SK-N-SH (cell line): ENCODE measurements around the gene WDR64. TPM values are rescaled to one million over a fixed set of nuclear protein-coding genes. Genes with fewer than 3 reads are reported as not detected.

Experiments
- CTCF ChIA-PET: fragments of 300-600, 350-600 bp; formaldehyde crosslinking; extraction: SDS; loops from one replicate; lab custom pipeline; 2021; lab: Yijun Ruan, JAX
- POLR2A ChIA-PET: fragments of 350-600 bp; sonication (Branson Sonifier 250); formaldehyde crosslinking; extraction: SDS; loops from one replicate; lab custom pipeline; 2020; ENCODE audit warnings: antibody characterized with exemption, inconsistent platforms; lab: Yijun Ruan, JAX
- DNase-seq: peaks from one replicate; pipeline ENCODE4 v3.0.0; 2012
- H2AFZ ChIP-seq: fragments of 200-600 bp; sonication (generic); 2 replicates; pipeline ENCODE4 v1.8.1; 2016; ENCODE audit warnings: antibody characterized with exemption, mild to moderate bottlenecking, low read depth
- H3F3A ChIP-seq: fragments of 200-600 bp; sonication (generic); replicated peaks from 2 replicates; pipeline ENCODE3; 2016; ENCODE audit warnings: antibody characterized with exemption, mild to moderate bottlenecking; ENCODE audit not compliant: insufficient read depth
- H3K27ac ChIP-seq, 2 experiments: fragments of 200-500 bp in 1 of 2; fragments of 200-600 bp in 1 of 2; sonication (Bioruptor generic) in 1 of 2; sonication (generic), shearing (Covaris generic) in 1 of 2; 2 replicates each; pipeline versions ENCODE4 v1.5.1 to v1.6.1; 2014 to 2016; ENCODE audit warnings: low read depth in 2 of 2, inconsistent platforms in 1 of 2, low read length in 1 of 2, mild to moderate bottlenecking in 1 of 2, mixed read lengths in 1 of 2
- H3K27me3 ChIP-seq: fragments of 200-600 bp; sonication (generic), shearing (Covaris generic); 2 replicates; pipeline ENCODE4 v1.6.1; 2016; ENCODE audit warnings: mixed run types; ENCODE audit not compliant: insufficient read depth
- H3K36me3 ChIP-seq, 2 experiments: fragments of 200-500 bp in 1 of 2; fragments of 200-600 bp in 1 of 2; sonication (Bioruptor generic) in 1 of 2; sonication (generic) in 1 of 2; replicated peaks in 1 of 2; 2 replicates each; pipeline versions ENCODE3 to v1.5.1; 2014 to 2016; ENCODE audit warnings: low read length in 1 of 2, mild to moderate bottlenecking in 1 of 2; ENCODE audit not compliant: insufficient read depth in 2 of 2, control insufficient read depth in 1 of 2
- H3K4me1 ChIP-seq, 2 experiments: fragments of 200-500 bp in 1 of 2; fragments of 200-600 bp in 1 of 2; sonication (Bioruptor generic) in 1 of 2; sonication (generic), shearing (Covaris generic) in 1 of 2; 2 replicates each; pipeline versions ENCODE4 v1.5.1 to v1.6.1; 2014 to 2016; ENCODE audit warnings: low read depth in 1 of 2, low read length in 1 of 2, mixed run types in 1 of 2; ENCODE audit not compliant: insufficient read depth in 2 of 2, control insufficient read depth in 1 of 2
- H3K4me2 ChIP-seq: fragments of 200-600 bp; sonication (generic), shearing (Covaris generic); 2 replicates; pipeline ENCODE4 v1.6.1; 2017; ENCODE audit warnings: mixed run types
- H3K4me3 ChIP-seq, 2 experiments: fragments of 200-500 bp in 1 of 2; fragments of 200-600 bp in 1 of 2; sonication (Bioruptor generic) in 1 of 2; sonication (generic), shearing (Covaris generic) in 1 of 2; 2 replicates each; pipeline versions ENCODE4 v1.5.1 to v1.8.1; 2014 to 2016; ENCODE audit warnings: low read depth in 2 of 2, inconsistent platforms in 1 of 2, low read length in 1 of 2, mild to moderate bottlenecking in 1 of 2, mixed read lengths in 1 of 2, moderate library complexity in 1 of 2
- H3K79me2 ChIP-seq: fragments of 200-600 bp; sonication (generic); 2 replicates; pipeline ENCODE4 v1.8.1; 2017; ENCODE audit warnings: mild to moderate bottlenecking; ENCODE audit not compliant: insufficient read depth
- H3K9ac ChIP-seq: fragments of 200-600 bp; sonication (generic); 2 replicates; pipeline ENCODE4 v1.6.1; 2017; ENCODE audit warnings: mixed run types
- H3K9me2 ChIP-seq: fragments of 200-600 bp; sonication (generic); 2 replicates; pipeline ENCODE4 v1.6.1; 2017; ENCODE audit warnings: mixed run types
- H3K9me3 ChIP-seq: fragments of 200-600 bp; sonication (generic); 2 replicates; pipeline ENCODE4 v1.6.1; 2017; ENCODE audit warnings: mixed run types, mild to moderate bottlenecking, moderate library complexity
- H4K20me1 ChIP-seq: fragments of 200-600 bp; sonication (generic); 2 replicates; pipeline ENCODE4 v1.6.1; 2017; ENCODE audit warnings: mild to moderate bottlenecking, mixed run types; ENCODE audit not compliant: insufficient read depth
- ELF1 ChIP-seq: IDR thresholded peaks from 2 replicates; pipeline ENCODE4 v1.4.0; 2012
- EP300 ChIP-seq, 2 experiments: IDR thresholded peaks; 2 replicates each; pipeline versions ENCODE4 v1.4.0 to v1.6.1; 2012; ENCODE audit warnings: borderline replicate concordance in 1 of 2, low read depth in 1 of 2, low read length in 1 of 2
- EZH2phosphoT487 ChIP-seq: fragments of 200-600 bp; sonication (generic); IDR thresholded peaks from 2 replicates; pipeline ENCODE4 v1.6.1; 2017; ENCODE audit warnings: low read depth, mixed run types, mild to moderate bottlenecking, antibody characterized with exemption, moderate library complexity, borderline replicate concordance
- FOXJ3 ChIP-seq: sonication (generic); formaldehyde crosslinking; IDR thresholded peaks from 2 replicates; pipeline ENCODE4 v1.5.1; 2020; ENCODE audit warnings: mild to moderate bottlenecking, missing genetic modification reagents
- FOXM1 ChIP-seq: IDR thresholded peaks from 2 replicates; pipeline ENCODE4 v1.4.0; 2012; ENCODE audit warnings: low read depth, mild to moderate bottlenecking
- GATA2 ChIP-seq: sonication (generic); formaldehyde crosslinking; IDR thresholded peaks from 2 replicates; pipeline ENCODE4 v1.5.0; 2020; ENCODE audit warnings: mild to moderate bottlenecking, missing genetic modification reagents
- JUND ChIP-seq: IDR thresholded peaks from 2 replicates; pipeline ENCODE4 v1.4.0; 2012
- MEF2A ChIP-seq: IDR thresholded peaks from 2 replicates; pipeline ENCODE4 v1.4.0; 2012; ENCODE audit warnings: low read depth, borderline replicate concordance
- NRF1 ChIP-seq: IDR thresholded peaks from 2 replicates; pipeline ENCODE4 v1.6.1; 2012; ENCODE audit warnings: low read depth, mild to moderate bottlenecking, low read length
- RAD21 ChIP-seq: IDR thresholded peaks from 2 replicates; pipeline ENCODE4 v1.6.1; 2012; ENCODE audit warnings: mild to moderate bottlenecking, low read length
- RCOR1 ChIP-seq: fragments of 150-350 bp; IDR thresholded peaks from 2 replicates; pipeline ENCODE4 v1.6.1; 2017; ENCODE audit warnings: antibody characterized with exemption, low read length
- SIN3A ChIP-seq: IDR thresholded peaks from 2 replicates; pipeline ENCODE4 v1.6.1; 2012; ENCODE audit warnings: low read depth, mild to moderate bottlenecking, low read length, moderate library complexity, borderline replicate concordance
- WGBS: methylation state at CpG from one replicate; pipeline ENCODE4 v1.1.6; 2017; ENCODE audit warnings: low lambda C conversion rate; 5-methylcytosine and 5-hydroxymethylcytosine counted together
- polyA plus RNA-seq, 3 experiments: library from polyadenylated mRNA; depleted of rRNA; stranded (reverse); fragments of >200 nt; gene quantifications; 2 replicates each; pipeline ENCODE4 v1.2.3, GENCODE V29; 2012
- TF ChIP-seq, protein P1 (sequence below): fragments of 200-600 bp; sonication (generic); IDR thresholded peaks from 2 replicates; pipeline ENCODE4 v1.6.1; 2017; ENCODE audit warnings: antibody characterized with exemption, mild to moderate bottlenecking, moderate library complexity
- TF ChIP-seq, protein P2 (sequence below): IDR thresholded peaks from 2 replicates; pipeline ENCODE4 v1.4.0; 2012; ENCODE audit warnings: low read depth, borderline replicate concordance
- TF ChIP-seq, protein P3 (sequence below): IDR thresholded peaks from 2 replicates; pipeline ENCODE4 v1.4.0; 2012; ENCODE audit warnings: low read depth
- TF ChIP-seq, protein P4 (sequence below): fragments of 150-350 bp; IDR thresholded peaks from 2 replicates; pipeline ENCODE4 v1.6.1; 2017; ENCODE audit warnings: antibody characterized with exemption, low read length, low read depth, borderline replicate concordance

The WDR64 gene
- polyA plus RNA-seq, 1 of the 3 experiments (the other 2 are of a cell fraction): not detected

DNA sequence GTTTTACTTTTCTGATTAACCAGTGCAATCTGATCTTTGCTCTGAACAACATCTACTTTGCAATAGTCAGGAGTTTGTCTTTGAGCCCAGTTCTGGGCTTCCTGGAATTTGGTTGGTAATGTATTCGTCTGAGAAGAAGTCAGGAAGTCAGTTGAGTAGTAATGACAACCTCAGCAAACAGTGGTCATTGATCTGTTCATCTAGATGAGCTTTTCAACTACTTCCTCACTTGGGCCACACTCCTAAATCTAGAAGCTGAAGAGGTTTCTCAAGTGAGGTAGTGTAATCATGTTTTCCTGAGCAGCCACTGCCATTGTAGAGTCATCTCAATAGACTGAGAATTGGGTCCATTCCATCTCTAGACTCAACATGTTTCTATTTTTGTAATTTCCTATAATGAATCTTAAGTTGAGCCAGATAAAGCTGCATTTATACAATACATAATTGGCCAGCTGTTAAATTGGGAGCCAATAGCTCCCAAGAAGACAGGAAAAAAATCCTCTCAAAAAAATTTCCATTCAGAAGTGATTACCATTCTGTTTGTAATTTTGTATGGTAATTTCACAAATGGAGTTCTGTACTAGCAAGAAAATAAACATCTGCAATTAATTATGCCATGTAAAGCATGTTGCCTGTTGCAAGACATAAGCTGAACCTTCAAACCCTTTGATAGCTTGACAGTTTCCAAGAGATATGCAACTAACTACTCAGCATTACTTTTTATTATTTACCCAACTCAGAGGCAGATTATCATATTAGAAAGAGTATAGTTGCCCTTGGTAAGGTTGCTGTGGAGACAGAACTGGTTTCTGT lies 49.6 kb downstream of the WDR64 start:
- no peaks in the 10 kb centered on the region for H3K4me1 ChIP-seq
- DNase-seq: no peak
- H3K9me2 ChIP-seq: no peaks in the 10 kb centered on the region
- H3K36me3 ChIP-seq: no peaks in the 10 kb centered on the region
- POLR2A ChIA-PET: no interaction called here
- H3K27ac ChIP-seq: no peak overlapping the region
- TF ChIP-seq EZH2phosphoT487 (no peak), MEF2A (no peak), FOXM1 (no peak), EP300 (IDR thresholded peaks at IDR 0.05; ENCODE audit: borderline replicate concordance in 1 of 2, low read depth in 1 of 2, low read length in 1 of 2) (no peak), FOXJ3 (no peak), GATA2 (CRISPR knock-in tag) (no peak), RCOR1 (no peak), ELF1 (no peak), NRF1 (no peak), JUND (no peak), RAD21 (no peak), SIN3A (no peak)
- TF ChIP-seq, protein P1, sequence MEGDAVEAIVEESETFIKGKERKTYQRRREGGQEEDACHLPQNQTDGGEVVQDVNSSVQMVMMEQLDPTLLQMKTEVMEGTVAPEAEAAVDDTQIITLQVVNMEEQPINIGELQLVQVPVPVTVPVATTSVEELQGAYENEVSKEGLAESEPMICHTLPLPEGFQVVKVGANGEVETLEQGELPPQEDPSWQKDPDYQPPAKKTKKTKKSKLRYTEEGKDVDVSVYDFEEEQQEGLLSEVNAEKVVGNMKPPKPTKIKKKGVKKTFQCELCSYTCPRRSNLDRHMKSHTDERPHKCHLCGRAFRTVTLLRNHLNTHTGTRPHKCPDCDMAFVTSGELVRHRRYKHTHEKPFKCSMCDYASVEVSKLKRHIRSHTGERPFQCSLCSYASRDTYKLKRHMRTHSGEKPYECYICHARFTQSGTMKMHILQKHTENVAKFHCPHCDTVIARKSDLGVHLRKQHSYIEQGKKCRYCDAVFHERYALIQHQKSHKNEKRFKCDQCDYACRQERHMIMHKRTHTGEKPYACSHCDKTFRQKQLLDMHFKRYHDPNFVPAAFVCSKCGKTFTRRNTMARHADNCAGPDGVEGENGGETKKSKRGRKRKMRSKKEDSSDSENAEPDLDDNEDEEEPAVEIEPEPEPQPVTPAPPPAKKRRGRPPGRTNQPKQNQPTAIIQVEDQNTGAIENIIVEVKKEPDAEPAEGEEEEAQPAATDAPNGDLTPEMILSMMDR: no peak
- TF ChIP-seq, protein P2, sequence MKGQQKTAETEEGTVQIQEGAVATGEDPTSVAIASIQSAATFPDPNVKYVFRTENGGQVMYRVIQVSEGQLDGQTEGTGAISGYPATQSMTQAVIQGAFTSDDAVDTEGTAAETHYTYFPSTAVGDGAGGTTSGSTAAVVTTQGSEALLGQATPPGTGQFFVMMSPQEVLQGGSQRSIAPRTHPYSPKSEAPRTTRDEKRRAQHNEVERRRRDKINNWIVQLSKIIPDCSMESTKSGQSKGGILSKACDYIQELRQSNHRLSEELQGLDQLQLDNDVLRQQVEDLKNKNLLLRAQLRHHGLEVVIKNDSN: no peak
- TF ChIP-seq, protein P3, sequence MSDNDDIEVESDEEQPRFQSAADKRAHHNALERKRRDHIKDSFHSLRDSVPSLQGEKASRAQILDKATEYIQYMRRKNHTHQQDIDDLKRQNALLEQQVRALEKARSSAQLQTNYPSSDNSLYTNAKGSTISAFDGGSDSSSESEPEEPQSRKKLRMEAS: no peak
- TF ChIP-seq, protein P4, sequence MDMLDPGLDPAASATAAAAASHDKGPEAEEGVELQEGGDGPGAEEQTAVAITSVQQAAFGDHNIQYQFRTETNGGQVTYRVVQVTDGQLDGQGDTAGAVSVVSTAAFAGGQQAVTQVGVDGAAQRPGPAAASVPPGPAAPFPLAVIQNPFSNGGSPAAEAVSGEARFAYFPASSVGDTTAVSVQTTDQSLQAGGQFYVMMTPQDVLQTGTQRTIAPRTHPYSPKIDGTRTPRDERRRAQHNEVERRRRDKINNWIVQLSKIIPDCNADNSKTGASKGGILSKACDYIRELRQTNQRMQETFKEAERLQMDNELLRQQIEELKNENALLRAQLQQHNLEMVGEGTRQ: no peak
- no peaks in the 10 kb centered on the region for H3F3A ChIP-seq
- CTCF ChIA-PET: interaction anchor here (1.1 to 1.5 kb wide), 2 partner anchors 10 to 48 kb away, joined by 3 read pairs; no protein-coding TSS in a partner anchor
- H4K20me1 ChIP-seq: no peaks in the 10 kb centered on the region
- no peak overlapping the region for H3K4me3 ChIP-seq
- H3K9ac ChIP-seq: no peak overlapping the region
- no peak overlapping the region for H3K4me2 ChIP-seq
- H2AFZ ChIP-seq: no peak overlapping the region
- H3K9me3 ChIP-seq: no peaks in the 10 kb centered on the region
- no peaks in the 10 kb centered on the region for H3K79me2 ChIP-seq
- H3K27me3 ChIP-seq: no peaks in the 10 kb centered on the region
- 75% methylated on average over 1 of the region's 1 CpG for WGBS
